ENCODE results near the gene NXT1.

The NXT1 gene

DNA sequence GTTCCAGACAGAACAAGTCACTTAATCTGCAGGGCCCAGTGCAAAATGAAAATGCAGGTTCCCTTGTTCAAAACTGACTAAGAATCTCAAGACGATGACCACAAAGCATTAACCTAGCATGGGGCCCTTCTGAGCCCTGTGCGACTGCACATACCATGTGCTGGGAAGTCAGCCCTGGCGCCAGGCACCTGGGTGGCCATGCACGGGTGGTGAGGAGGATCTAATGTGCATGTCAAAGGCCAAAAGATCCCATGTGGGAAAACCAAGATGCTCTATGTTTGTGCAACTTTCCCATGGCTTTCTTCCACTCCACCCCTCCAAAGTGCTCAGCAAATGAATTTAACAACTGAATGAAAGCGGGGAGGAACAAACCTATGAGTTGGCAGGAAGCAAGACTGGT lies 33.5 kb upstream of the NXT1 start:
- H4K20me1 ChIP-seq (ENCODE audit: insufficient read depth, low read length), result no peaks in the 10 kb centered on the region
- no peak overlapping the region for H3K27ac ChIP-seq (ENCODE audit: low read length)
- TF ChIP-seq EZH2 (IDR thresholded peaks at IDR 0.05; ENCODE audit: borderline replicate concordance, low read depth, low read length, severe bottlenecking) (no peak), CTCF (IDR thresholded peaks at IDR 0.05; ENCODE audit: borderline replicate concordance, extremely low read depth, low read length, poor library complexity, severe bottlenecking) (no peak)
- H3K27me3 ChIP-seq (ENCODE audit: insufficient read depth, low read length, poor library complexity), result no peaks in the 10 kb centered on the region
- no peaks in the 10 kb centered on the region for H3K79me2 ChIP-seq (ENCODE audit: insufficient read depth, low read length)
- H3K9me3 ChIP-seq (ENCODE audit: insufficient read depth, low read length, severe bottlenecking), result peaks cover 3% of the 10 kb centered on the region
- DNase-seq (no peak), ATAC-seq (ENCODE audit: insufficient read depth, low read depth) (no peak)
- H3K36me3 ChIP-seq (ENCODE audit: insufficient read depth, low read length), result no peaks in the 10 kb centered on the region
- no peaks in the 10 kb centered on the region for H3K4me1 ChIP-seq (ENCODE audit: insufficient read depth, low read length)
- H3K4me3 ChIP-seq (ENCODE audit: low read depth in 1 of 2, low read length in 2 of 2), result no peak overlapping the region
- no peak overlapping the region for H2AFZ ChIP-seq (ENCODE audit: low read depth, low read length)
- no peak overlapping the region for H3K9ac ChIP-seq (ENCODE audit: low read depth, low read length)
- no peak overlapping the region for H3K4me2 ChIP-seq (ENCODE audit: insufficient read depth, low read length)

DNA sequence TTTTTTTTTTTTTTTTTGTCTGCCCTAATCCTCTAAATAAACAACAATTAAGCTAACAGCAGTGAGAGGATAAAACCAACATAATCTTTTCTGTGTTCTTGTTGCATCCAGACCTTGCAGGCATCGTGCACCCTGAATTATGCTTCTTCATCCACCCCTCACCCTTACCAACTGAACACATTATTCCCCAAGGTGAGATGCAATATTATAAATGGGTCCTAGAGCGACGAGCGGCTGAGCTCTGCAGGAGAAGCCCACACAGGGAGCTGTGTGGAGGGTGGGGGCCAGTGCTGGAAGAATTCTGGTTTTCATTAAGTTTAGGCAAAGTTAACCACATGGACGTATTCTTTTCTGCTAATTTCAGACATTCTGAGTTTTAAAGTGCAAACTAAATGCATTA lies 32.2 kb upstream of the NXT1 start:
- Histone ChIP-seq H3K27me3 (ENCODE audit: insufficient read depth, low read length, poor library complexity) (no peaks in the 10 kb centered on the region), H3K27ac (ENCODE audit: low read length) (no peak overlapping the region), H3K9ac (ENCODE audit: low read depth, low read length) (no peak overlapping the region), H3K4me3 (ENCODE audit: low read depth in 1 of 2, low read length in 2 of 2) (no peak overlapping the region), H3K4me2 (ENCODE audit: insufficient read depth, low read length) (no peak overlapping the region), H4K20me1 (ENCODE audit: insufficient read depth, low read length) (no peaks in the 10 kb centered on the region), H3K36me3 (ENCODE audit: insufficient read depth, low read length) (no peaks in the 10 kb centered on the region), H3K79me2 (ENCODE audit: insufficient read depth, low read length) (no peaks in the 10 kb centered on the region), H3K4me1 (ENCODE audit: insufficient read depth, low read length) (no peaks in the 10 kb centered on the region), H2AFZ (ENCODE audit: low read depth, low read length) (no peak overlapping the region), H3K9me3 (ENCODE audit: insufficient read depth, low read length, severe bottlenecking) (peaks cover 3% of the 10 kb centered on the region)
- TF ChIP-seq CTCF (IDR thresholded peaks at IDR 0.05; ENCODE audit: borderline replicate concordance, extremely low read depth, low read length, poor library complexity, severe bottlenecking) (no peak), EZH2 (IDR thresholded peaks at IDR 0.05; ENCODE audit: borderline replicate concordance, low read depth, low read length, severe bottlenecking) (no peak)
- DNase-seq, result no peak
- no peak for ATAC-seq (ENCODE audit: insufficient read depth, low read depth)

GRCh38 chr20:23320317-23320716 lies 30.3 kb upstream of the NXT1 start:
- Histone ChIP-seq H3K9me3 (ENCODE audit: insufficient read depth, low read length, severe bottlenecking) (peaks cover 3% of the 10 kb centered on the region), H3K27me3 (ENCODE audit: insufficient read depth, low read length, poor library complexity) (no peaks in the 10 kb centered on the region), H3K36me3 (ENCODE audit: insufficient read depth, low read length) (no peaks in the 10 kb centered on the region), H3K27ac (ENCODE audit: low read length) (no peak overlapping the region), H3K4me1 (ENCODE audit: insufficient read depth, low read length) (no peaks in the 10 kb centered on the region), H3K9ac (ENCODE audit: low read depth, low read length) (no peak overlapping the region), H4K20me1 (ENCODE audit: insufficient read depth, low read length) (no peaks in the 10 kb centered on the region), H3K79me2 (ENCODE audit: insufficient read depth, low read length) (no peaks in the 10 kb centered on the region), H3K4me3 (ENCODE audit: low read depth in 1 of 2, low read length in 2 of 2) (no peak overlapping the region), H3K4me2 (ENCODE audit: insufficient read depth, low read length) (no peak overlapping the region), H2AFZ (ENCODE audit: low read depth, low read length) (no peak overlapping the region)
- ATAC-seq (ENCODE audit: insufficient read depth, low read depth) (no peak), DNase-seq (no peak)
- TF ChIP-seq CTCF (IDR thresholded peaks at IDR 0.05; ENCODE audit: borderline replicate concordance, extremely low read depth, low read length, poor library complexity, severe bottlenecking), result peak; percentile 62
- no peak for TF ChIP-seq EZH2 (IDR thresholded peaks at IDR 0.05; ENCODE audit: borderline replicate concordance, low read depth, low read length, severe bottlenecking)

DNA sequence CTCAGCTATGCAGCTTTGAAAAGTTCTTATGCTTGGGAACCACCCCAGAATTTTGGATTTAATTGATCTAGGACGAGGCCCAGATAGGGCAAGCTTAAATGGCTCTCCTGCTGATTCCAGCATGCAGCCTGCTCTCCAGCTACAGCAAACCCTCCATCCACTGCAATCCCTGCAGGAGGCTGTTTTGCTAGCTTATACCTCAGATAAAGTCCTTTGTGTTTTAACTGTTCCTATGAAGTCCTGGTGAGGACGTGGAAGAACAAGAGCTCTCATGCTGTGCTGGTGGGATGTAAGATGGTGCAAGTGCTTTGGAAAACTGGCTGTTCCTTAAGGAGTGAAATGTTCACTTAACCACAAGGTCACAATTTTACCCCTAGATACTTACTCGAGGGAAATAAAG lies 25.5 kb upstream of the NXT1 start:
- Histone ChIP-seq H3K27me3 (ENCODE audit: insufficient read depth, low read length, poor library complexity) (no peaks in the 10 kb centered on the region), H3K79me2 (ENCODE audit: insufficient read depth, low read length) (no peaks in the 10 kb centered on the region), H3K4me3 (ENCODE audit: low read depth in 1 of 2, low read length in 2 of 2) (no peak overlapping the region), H3K27ac (ENCODE audit: low read length) (no peak overlapping the region), H2AFZ (ENCODE audit: low read depth, low read length) (no peak overlapping the region), H3K9ac (ENCODE audit: low read depth, low read length) (no peak overlapping the region), H4K20me1 (ENCODE audit: insufficient read depth, low read length) (no peaks in the 10 kb centered on the region), H3K36me3 (ENCODE audit: insufficient read depth, low read length) (no peaks in the 10 kb centered on the region), H3K9me3 (ENCODE audit: insufficient read depth, low read length, severe bottlenecking) (peaks cover 6% of the 10 kb centered on the region), H3K4me2 (ENCODE audit: insufficient read depth, low read length) (no peak overlapping the region), H3K4me1 (ENCODE audit: insufficient read depth, low read length) (no peaks in the 10 kb centered on the region)
- TF ChIP-seq EZH2 (IDR thresholded peaks at IDR 0.05; ENCODE audit: borderline replicate concordance, low read depth, low read length, severe bottlenecking) (no peak), CTCF (IDR thresholded peaks at IDR 0.05; ENCODE audit: borderline replicate concordance, extremely low read depth, low read length, poor library complexity, severe bottlenecking) (no peak)
- no peak for DNase-seq
- no peak for ATAC-seq (ENCODE audit: insufficient read depth, low read depth)

All from DND-41 (cell line).